PC-9 (cell line): ENCODE data around the gene ZNF23. TPM values are rescaled to one million over a fixed set of nuclear protein-coding genes. Genes with fewer than 3 reads are reported as not detected.
A peak's percentile ranks its signal among the peaks of the same experiment; 100 is the strongest.

Experiments
- BruUV-seq: library from RNA; stranded (reverse); fragments of 400-500 nt; replicated peaks from 2 replicates; lab custom pipeline; 2021; lab: Mats Ljungman, UMichigan
- CTCF ChIA-PET: fragments of 300-600 bp; sonication (Branson Sonifier 250); formaldehyde crosslinking; loops from one replicate; lab custom pipeline; 2022; ENCODE audit warnings: antibody characterized with exemption; lab: Charles Lee
- POLR2A ChIA-PET: fragments of 300-600 bp; sonication (Branson Sonifier 250); formaldehyde crosslinking; loops from one replicate; lab custom pipeline; 2022; ENCODE audit warnings: antibody characterized with exemption; ENCODE audit not compliant: unreplicated experiment; lab: Charles Lee
- DNase-seq, 2 experiments: peaks; one replicate each; pipeline versions ENCODE4 v3.0.0 to v3.0.0-alpha.2; 2015 to 2022; ENCODE audit warnings: mixed read lengths in 1 of 2
- H2AFZ ChIP-seq: fragments of 200-600 bp; sonication (generic); 2 replicates; pipeline ENCODE4 v1.8.1; 2017; ENCODE audit warnings: antibody characterized with exemption
- H3F3A ChIP-seq: fragments of 200-600 bp; sonication (generic); 2 replicates; pipeline ENCODE4 v1.8.1; 2017; ENCODE audit warnings: antibody characterized with exemption, mild to moderate bottlenecking, low read depth; ENCODE audit not compliant: insufficient read depth
- H3K27ac ChIP-seq: fragments of 200-600 bp; sonication (generic); 2 replicates; pipeline ENCODE4 v1.6.1; 2016; ENCODE audit warnings: mixed run types
- H3K27me3 ChIP-seq: fragments of 200-600 bp; sonication (generic); 2 replicates; pipeline ENCODE4 v1.6.1; 2016; ENCODE audit warnings: low read depth, mixed run types; ENCODE audit not compliant: insufficient read depth
- H3K36me3 ChIP-seq: fragments of 200-600 bp; sonication (generic); 2 replicates; pipeline ENCODE4 v1.6.1; 2016; ENCODE audit warnings: low read depth, mixed run types
- H3K4me1 ChIP-seq: fragments of 200-600 bp; sonication (generic); replicated peaks from 2 replicates; pipeline ENCODE4 v1.6.1; 2016; ENCODE audit warnings: mixed run types; ENCODE audit not compliant: insufficient read depth
- H3K4me2 ChIP-seq: fragments of 200-600 bp; sonication (generic); 2 replicates; pipeline ENCODE4 v1.6.1; 2017; ENCODE audit warnings: mixed run types
- H3K4me3 ChIP-seq: fragments of 200-600 bp; sonication (generic); 2 replicates; pipeline ENCODE4 v1.6.1; 2016; ENCODE audit warnings: mixed run types
- H3K79me2 ChIP-seq: fragments of 200-600 bp; sonication (generic); 2 replicates; pipeline ENCODE4 v1.6.1; 2017; ENCODE audit warnings: low read depth, mixed run types
- H3K9me2 ChIP-seq: fragments of 200-600 bp; sonication (generic); 2 replicates; pipeline ENCODE4 v1.8.1; 2017; ENCODE audit warnings: mild to moderate bottlenecking; ENCODE audit not compliant: insufficient read depth
- H3K9me3 ChIP-seq: fragments of 200-600 bp; sonication (generic); 2 replicates; pipeline ENCODE4 v1.8.1; 2016; ENCODE audit warnings: low read depth; ENCODE audit not compliant: insufficient read depth
- H4K20me1 ChIP-seq: fragments of 200-600 bp; sonication (generic); 2 replicates; pipeline ENCODE4 v1.8.1; 2017; ENCODE audit not compliant: insufficient read depth
- EZH2 ChIP-seq: fragments of 200-600 bp; sonication (generic); IDR thresholded peaks from 2 replicates; pipeline ENCODE4 v1.8.0; 2017; ENCODE audit warnings: antibody characterized with exemption, low read depth
- intact Hi-C: fragments of 100-400 bp; cut with micrococcal nuclease; formaldehyde crosslinking; loops from one replicate; pipeline ENCODE4 v1.10.0; 2022; ENCODE audit not compliant: unreplicated experiment
- total RNA-seq: library from RNA; stranded (reverse); gene quantifications from 2 replicates; pipeline ENCODE4 v1.2.3, GENCODE V29; 2021
- TF ChIP-seq, protein P1 (sequence below): fragments of 200-600 bp; sonication (generic); conservative IDR thresholded peaks from 2 replicates; pipeline ENCODE4 v1.6.1; 2017; ENCODE audit warnings: mixed run types, antibody characterized with exemption, mild to moderate bottlenecking, moderate library complexity

The ZNF23 gene
- total RNA-seq, 1 experiment from 2014 or later = 6.9 TPM

DNA sequence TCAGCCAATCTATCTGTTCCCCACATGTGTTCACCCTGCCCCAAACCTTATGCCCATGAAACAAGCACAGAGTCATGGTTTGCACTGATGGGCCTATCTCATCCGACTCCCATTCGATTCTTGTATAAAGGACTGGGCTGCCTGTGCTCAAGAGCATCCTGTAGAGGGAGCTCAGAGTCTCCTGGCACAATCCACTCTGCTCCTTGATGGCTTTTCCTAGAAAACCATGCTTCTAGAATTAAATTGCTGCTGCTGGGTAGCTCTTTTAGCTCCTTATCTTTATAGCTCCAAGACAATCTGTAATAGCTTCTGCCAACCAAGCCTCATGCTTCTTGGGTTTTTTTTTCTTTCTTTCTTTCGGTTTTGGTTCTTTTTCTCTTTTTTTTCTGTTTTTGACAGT, 17.4 kb upstream of the ZNF23 start:
- Histone ChIP-seq H3K36me3 (peaks cover 16% of the 10 kb centered on the region; the same call in 1 of the 2 replicates), H2AFZ (no peak overlapping the region), H3K27ac (no peak overlapping the region), H3K9me3 (0 out of 2 replicates have a peak, but pooled peaks cover 3% of the 10 kb centered on the region), H4K20me1 (no peaks in the 10 kb centered on the region), H3F3A (peaks cover 21% of the 10 kb centered on the region), H3K4me3 (no peak overlapping the region), H3K27me3 (no peaks in the 10 kb centered on the region), H3K9me2 (no peaks in the 10 kb centered on the region), H3K4me1 (peaks cover 17% of the 10 kb centered on the region; the same call in 1 of the 2 replicates), H3K4me2 (no peak overlapping the region), H3K79me2 (no peaks in the 10 kb centered on the region)
- ChIA-PET CTCF (interaction anchor here (1.0 kb wide), 1 partner anchor 22 kb away, joined by 5 read pairs; no protein-coding TSS in a partner anchor), POLR2A (interaction anchor here (0.7 to 1.0 kb wide), 2 partner anchors 8 to 47 kb away, joined by 3 to 9 read pairs; partner anchors contain the start of gene CHST4)
- no TSS peak for BruUV-seq
- intact Hi-C loops = no loop called here
- DNase-seq = no peak
- no peak for TF ChIP-seq EZH2
- TF ChIP-seq, protein P1, sequence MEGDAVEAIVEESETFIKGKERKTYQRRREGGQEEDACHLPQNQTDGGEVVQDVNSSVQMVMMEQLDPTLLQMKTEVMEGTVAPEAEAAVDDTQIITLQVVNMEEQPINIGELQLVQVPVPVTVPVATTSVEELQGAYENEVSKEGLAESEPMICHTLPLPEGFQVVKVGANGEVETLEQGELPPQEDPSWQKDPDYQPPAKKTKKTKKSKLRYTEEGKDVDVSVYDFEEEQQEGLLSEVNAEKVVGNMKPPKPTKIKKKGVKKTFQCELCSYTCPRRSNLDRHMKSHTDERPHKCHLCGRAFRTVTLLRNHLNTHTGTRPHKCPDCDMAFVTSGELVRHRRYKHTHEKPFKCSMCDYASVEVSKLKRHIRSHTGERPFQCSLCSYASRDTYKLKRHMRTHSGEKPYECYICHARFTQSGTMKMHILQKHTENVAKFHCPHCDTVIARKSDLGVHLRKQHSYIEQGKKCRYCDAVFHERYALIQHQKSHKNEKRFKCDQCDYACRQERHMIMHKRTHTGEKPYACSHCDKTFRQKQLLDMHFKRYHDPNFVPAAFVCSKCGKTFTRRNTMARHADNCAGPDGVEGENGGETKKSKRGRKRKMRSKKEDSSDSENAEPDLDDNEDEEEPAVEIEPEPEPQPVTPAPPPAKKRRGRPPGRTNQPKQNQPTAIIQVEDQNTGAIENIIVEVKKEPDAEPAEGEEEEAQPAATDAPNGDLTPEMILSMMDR = peak; percentile 61; the same call in 1 of the 2 replicates

DNA sequence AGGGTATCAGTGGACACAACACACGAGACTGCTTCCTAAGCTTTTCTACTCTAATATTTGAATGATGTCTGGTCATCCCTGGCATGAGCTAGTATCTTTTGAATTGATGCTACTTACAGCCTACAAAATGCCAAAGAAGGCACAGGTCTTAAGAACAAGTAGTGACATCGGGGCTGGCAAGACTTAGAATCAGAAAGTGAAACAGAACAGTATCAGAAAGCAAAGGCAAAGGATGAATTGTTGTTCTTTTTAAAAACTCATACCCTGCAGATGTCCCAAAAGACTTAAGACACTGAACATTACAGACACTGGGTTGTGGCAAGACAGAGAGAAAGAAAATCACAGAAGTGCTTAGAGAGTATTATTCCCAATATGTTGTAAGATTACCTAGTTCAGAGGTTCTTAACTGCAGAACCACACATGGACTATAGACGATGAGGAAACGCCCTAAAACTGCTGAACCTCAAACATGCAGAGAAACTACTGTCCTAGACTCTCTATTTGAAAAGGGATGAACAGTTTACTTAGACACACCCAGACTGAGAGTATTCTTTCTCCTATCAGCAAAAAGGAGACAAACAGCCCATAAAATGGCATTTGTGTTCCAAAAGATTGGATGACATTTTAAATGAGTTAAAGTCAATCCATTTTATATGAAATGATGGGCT, 14.5 kb upstream of the ZNF23 start:
- BruUV-seq = no TSS peak
- Histone ChIP-seq H3K9me3 (0 out of 2 replicates have a peak, but pooled peaks cover 4% of the 10 kb centered on the region), H3K9me2 (no peaks in the 10 kb centered on the region), H3K4me3 (no peak overlapping the region), H3K27ac (no peak overlapping the region), H3K27me3 (no peaks in the 10 kb centered on the region), H2AFZ (no peak overlapping the region), H3K79me2 (no peaks in the 10 kb centered on the region), H3K4me2 (no peak overlapping the region), H4K20me1 (no peaks in the 10 kb centered on the region), H3F3A (peaks cover 11% of the 10 kb centered on the region; the same call in 1 of the 2 replicates), H3K4me1 (peaks cover 18% of the 10 kb centered on the region; the same call in 1 of the 2 replicates), H3K36me3 (peaks cover 16% of the 10 kb centered on the region; the same call in 1 of the 2 replicates)
- ChIA-PET CTCF (no interaction called here), POLR2A (no interaction called here)
- DNase-seq = no peak
- intact Hi-C loops = no loop called here
- TF ChIP-seq, protein P1 = no peak
- no peak for TF ChIP-seq EZH2

DNA sequence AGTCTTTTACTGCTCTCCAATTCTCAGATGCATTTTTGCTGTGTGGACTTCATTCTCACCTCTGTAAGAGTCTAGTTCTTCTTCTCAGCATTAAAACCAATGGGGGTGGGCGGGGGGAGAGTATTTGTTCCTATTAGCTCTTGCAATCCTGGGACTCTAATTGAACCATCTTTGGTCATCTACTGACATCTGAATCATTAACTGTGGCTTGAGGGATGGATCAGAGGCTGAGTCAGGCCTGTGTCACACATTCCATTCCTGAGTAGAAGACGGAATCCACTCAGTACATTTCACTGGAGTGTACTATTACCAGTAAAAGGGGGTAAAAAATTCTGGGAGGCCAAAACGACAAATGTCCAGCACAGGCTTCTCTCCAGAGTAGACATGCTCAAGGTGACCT, 12.8 kb upstream of the ZNF23 start:
- DNase-seq = peak in 1 of 2 experiments; percentile 66
- Histone ChIP-seq H2AFZ (no peak overlapping the region), H4K20me1 (0 out of 2 replicates have a peak, but pooled peaks cover 3% of the 10 kb centered on the region), H3K4me2 (0 out of 2 replicates have a peak overlapping the region, but pooled peaks have one; percentile 2), H3K9me3 (0 out of 2 replicates have a peak, but pooled peaks cover 4% of the 10 kb centered on the region), H3K4me3 (no peak overlapping the region), H3K27me3 (no peaks in the 10 kb centered on the region), H3K27ac (0 out of 2 replicates have a peak overlapping the region, but pooled peaks have one; percentile 36), H3K4me1 (peaks cover 18% of the 10 kb centered on the region; the same call in 1 of the 2 replicates), H3K79me2 (no peaks in the 10 kb centered on the region), H3K36me3 (peaks cover 16% of the 10 kb centered on the region; the same call in 1 of the 2 replicates), H3F3A (peaks cover 11% of the 10 kb centered on the region; the same call in 1 of the 2 replicates), H3K9me2 (no peaks in the 10 kb centered on the region)
- CTCF ChIA-PET = interaction anchor here (0.6 kb wide), 1 partner anchor 9 kb away, joined by 3 read pairs; no protein-coding TSS in a partner anchor
- intact Hi-C loops = no loop called here
- TF ChIP-seq, protein P1 = no peak
- TF ChIP-seq EZH2 = no peak
- POLR2A ChIA-PET = interaction anchor here (0.7 kb wide), 1 partner anchor 46 kb away, joined by 7 read pairs; no protein-coding TSS in a partner anchor
- no TSS peak for BruUV-seq
